A673 (cell line): Measurements from ENCODE around the gene ZNF444. TPM values are rescaled to one million over a fixed set of nuclear protein-coding genes. Genes with fewer than 3 reads are reported as not detected.
"Not testable (repeated sequence)": the region's sequence is repeated elsewhere in the genome, so short reads cannot be mapped to it uniquely, and the experiment has no call there.

Experiments
- BruUV-seq: library from RNA; stranded (reverse); fragments of 400-500 nt; replicated peaks from 2 replicates; lab custom pipeline; 2021; lab: Mats Ljungman, UMichigan
- CTCF ChIA-PET: fragments of 300-600 bp; sonication (Branson Sonifier 250); formaldehyde crosslinking; loops from one replicate; lab custom pipeline; 2022; ENCODE audit warnings: antibody characterized with exemption; lab: Charles Lee
- POLR2A ChIA-PET: fragments of 300-600 bp; sonication (Branson Sonifier 250); formaldehyde crosslinking; loops from one replicate; lab custom pipeline; 2022; ENCODE audit warnings: antibody characterized with exemption; ENCODE audit not compliant: low non-redundant PET; lab: Charles Lee
- DNase-seq: peaks from one replicate; pipeline ENCODE4 v3.0.0-alpha.2; 2015; ENCODE audit warnings: low spot score
- H3K27ac ChIP-seq: fragments of 200-600 bp; sonication (generic); 2 replicates; pipeline ENCODE4 v1.5.1; 2016; ENCODE audit warnings: mixed run types, low read depth, mild to moderate bottlenecking, mixed read lengths, antibody characterized with exemption, low read length; ENCODE audit not compliant: poor library complexity, severe bottlenecking
- H3K27me3 ChIP-seq: fragments of 200-600 bp; sonication (generic); replicated peaks from 2 replicates; pipeline ENCODE4 v1.6.1; 2017; ENCODE audit warnings: mixed run types, low read depth, mild to moderate bottlenecking, mixed read lengths, antibody characterized with exemption, low read length; ENCODE audit not compliant: insufficient read depth, poor library complexity
- H3K36me3 ChIP-seq: fragments of 200-600 bp; sonication (generic); 2 replicates; pipeline ENCODE4 v1.6.1; 2016; ENCODE audit warnings: mixed run types, mild to moderate bottlenecking, mixed read lengths, antibody characterized with exemption, low read length; ENCODE audit not compliant: insufficient read depth, poor library complexity, severe bottlenecking
- H3K4me1 ChIP-seq: fragments of 200-600 bp; sonication (generic); 2 replicates; pipeline ENCODE4 v1.6.1; 2017; ENCODE audit warnings: mixed run types, mild to moderate bottlenecking, mixed read lengths, antibody characterized with exemption, low read length; ENCODE audit not compliant: insufficient read depth, poor library complexity, severe bottlenecking
- H3K4me3 ChIP-seq: fragments of 200-600 bp; sonication (generic); 2 replicates; pipeline ENCODE4 v1.5.1; 2016; ENCODE audit warnings: low read depth, mixed run types, mild to moderate bottlenecking, mixed read lengths, low read length; ENCODE audit not compliant: poor library complexity, severe bottlenecking
- H3K9me3 ChIP-seq: fragments of 200-600 bp; sonication (generic); 2 replicates; pipeline ENCODE4 v1.6.1; 2016; ENCODE audit warnings: mixed run types, low read depth, mild to moderate bottlenecking, mixed read lengths, antibody characterized with exemption, low read length; ENCODE audit not compliant: poor library complexity, severe bottlenecking
- EZH2 ChIP-seq: fragments of 200-600 bp; sonication (generic); IDR thresholded peaks from 2 replicates; pipeline ENCODE4 v1.6.1; 2017; ENCODE audit warnings: borderline replicate concordance, low read depth, mild to moderate bottlenecking, mixed read lengths, antibody characterized with exemption, low read length; ENCODE audit not compliant: poor library complexity, severe bottlenecking
- intact Hi-C: fragments of 100-400 bp; cut with micrococcal nuclease; formaldehyde crosslinking; loops from one replicate; pipeline ENCODE4 v1.10.0; 2022; ENCODE audit not compliant: unreplicated experiment
- total RNA-seq: library from RNA; stranded (reverse); gene quantifications from 2 replicates; pipeline ENCODE4 v1.2.3, GENCODE V29; 2021
- TF ChIP-seq, protein P1 (sequence below): fragments of 300-800, 200-600 bp; sonication (generic); conservative IDR thresholded peaks from 2 replicates; pipeline ENCODE4 v1.5.1; 2017; ENCODE audit warnings: low read depth, mild to moderate bottlenecking, antibody characterized with exemption, low read length, moderate library complexity, mixed read lengths

Gene ZNF444
- total RNA-seq, 1 experiment from 2014 or later: 45.3 TPM

DNA sequence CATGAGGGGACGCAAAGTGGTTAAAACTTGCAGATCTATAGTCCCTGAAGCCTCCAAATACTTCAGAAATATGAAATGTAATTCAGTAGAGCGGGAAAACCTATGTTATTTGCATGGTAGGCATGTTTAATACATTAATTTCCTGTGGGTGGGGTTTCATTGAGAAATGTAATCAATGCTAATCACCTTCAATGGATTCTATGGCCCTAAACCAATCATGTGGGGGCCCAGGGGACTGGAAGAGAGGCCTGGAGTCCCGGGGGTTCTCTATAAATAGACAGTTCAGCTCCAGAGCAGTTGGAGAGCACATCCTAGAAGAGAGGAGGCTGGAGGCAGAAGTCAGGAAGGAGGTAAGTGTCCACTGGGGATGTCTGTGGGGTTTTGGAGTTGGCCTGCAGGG lies 60.9 kb downstream of the ZNF444 start, which contains the start of gene ZSCAN5C:
Gene ZSCAN5C (plus strand): TSS at position 301 of the 400 bp plus-strand sequence. CDS start 3,641 bp downstream, outside the sequence.
- no peak within 1 kb of the TSS for H3K27ac ChIP-seq
- no peaks in the 10 kb centered on the region for H3K4me1 ChIP-seq
- DNase-seq: no peak
- H3K4me3 ChIP-seq: no peak within 1 kb of the TSS
- no peaks in the 10 kb centered on the region for H3K9me3 ChIP-seq
- no TSS peak for BruUV-seq
- ChIA-PET POLR2A (no interaction called here), CTCF (no interaction called here)
- intact Hi-C loops: no loop called here
- H3K36me3 ChIP-seq: no peaks in the 10 kb centered on the region
- TF ChIP-seq EZH2: no peak
- TF ChIP-seq, protein P1, sequence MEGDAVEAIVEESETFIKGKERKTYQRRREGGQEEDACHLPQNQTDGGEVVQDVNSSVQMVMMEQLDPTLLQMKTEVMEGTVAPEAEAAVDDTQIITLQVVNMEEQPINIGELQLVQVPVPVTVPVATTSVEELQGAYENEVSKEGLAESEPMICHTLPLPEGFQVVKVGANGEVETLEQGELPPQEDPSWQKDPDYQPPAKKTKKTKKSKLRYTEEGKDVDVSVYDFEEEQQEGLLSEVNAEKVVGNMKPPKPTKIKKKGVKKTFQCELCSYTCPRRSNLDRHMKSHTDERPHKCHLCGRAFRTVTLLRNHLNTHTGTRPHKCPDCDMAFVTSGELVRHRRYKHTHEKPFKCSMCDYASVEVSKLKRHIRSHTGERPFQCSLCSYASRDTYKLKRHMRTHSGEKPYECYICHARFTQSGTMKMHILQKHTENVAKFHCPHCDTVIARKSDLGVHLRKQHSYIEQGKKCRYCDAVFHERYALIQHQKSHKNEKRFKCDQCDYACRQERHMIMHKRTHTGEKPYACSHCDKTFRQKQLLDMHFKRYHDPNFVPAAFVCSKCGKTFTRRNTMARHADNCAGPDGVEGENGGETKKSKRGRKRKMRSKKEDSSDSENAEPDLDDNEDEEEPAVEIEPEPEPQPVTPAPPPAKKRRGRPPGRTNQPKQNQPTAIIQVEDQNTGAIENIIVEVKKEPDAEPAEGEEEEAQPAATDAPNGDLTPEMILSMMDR: no peak
- peaks cover 13% of the 10 kb centered on the region for H3K27me3 ChIP-seq

DNA sequence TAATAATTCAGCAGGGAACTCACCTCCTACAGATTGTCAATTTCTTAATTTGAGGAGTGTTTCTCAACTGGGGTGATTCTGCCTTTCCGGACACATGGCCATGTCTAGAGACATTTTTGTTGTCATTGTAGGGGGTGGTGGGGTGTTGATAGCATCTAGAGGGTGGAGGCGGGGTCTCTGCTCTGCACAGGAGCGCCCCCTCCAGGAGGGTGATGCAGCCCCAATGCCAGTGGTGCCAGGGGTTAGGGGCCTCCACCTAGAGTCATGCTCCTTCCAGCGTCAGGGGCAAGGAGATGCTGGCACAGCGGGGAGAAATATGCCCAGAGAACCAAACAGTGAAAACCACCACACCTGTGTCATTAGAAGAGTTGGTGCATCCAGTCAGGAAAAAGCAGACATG lies 66.5 kb downstream of the ZNF444 start:
- H3K36me3 ChIP-seq, DNase-seq, H3K4me1 ChIP-seq, H3K9me3 ChIP-seq, POLR2A ChIA-PET, intact Hi-C loops, H3K4me3 ChIP-seq, CTCF ChIA-PET, H3K27ac ChIP-seq, BruUV-seq: not testable (repeated sequence)
- TF ChIP-seq, protein P1: 0 out of 2 replicates have a peak, but pooled peaks have one; percentile 14
- H3K27me3 ChIP-seq: peaks cover 12% of the 10 kb centered on the region

DNA sequence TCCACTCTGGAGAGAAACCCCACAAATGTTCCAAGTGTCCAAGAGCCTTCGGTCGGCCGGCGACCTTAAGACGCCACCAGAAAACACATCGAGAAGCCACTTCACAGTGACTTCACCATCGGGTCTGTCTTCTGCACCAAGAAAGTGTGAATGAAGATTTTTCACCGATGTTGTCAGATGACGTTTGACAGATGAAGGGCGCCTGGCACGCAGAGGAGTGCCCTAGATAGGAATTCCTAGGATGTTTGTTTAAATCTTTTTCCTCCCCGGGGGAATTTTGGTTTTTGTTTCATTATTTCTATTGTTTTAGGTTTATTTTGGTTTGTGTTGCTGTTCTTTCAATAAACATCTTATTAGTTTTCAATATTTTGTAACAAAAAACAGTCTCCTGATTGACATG lies 68.0 kb downstream of the ZNF444 start:
- Histone ChIP-seq H3K27me3 (peaks cover 5% of the 10 kb centered on the region), H3K36me3 (no peaks in the 10 kb centered on the region), H3K9me3 (no peaks in the 10 kb centered on the region), H3K27ac (no peak overlapping the region), H3K4me3 (no peak overlapping the region), H3K4me1 (no peaks in the 10 kb centered on the region)
- no TSS peak for BruUV-seq
- ChIA-PET POLR2A (no interaction called here), CTCF (no interaction called here)
- intact Hi-C loops: no loop called here
- DNase-seq: no peak
- no peak for TF ChIP-seq EZH2
- TF ChIP-seq, protein P1: no peak

- intact Hi-C loops, CTCF ChIA-PET, H3K9me3 ChIP-seq, POLR2A ChIA-PET, H3K4me1 ChIP-seq, DNase-seq, BruUV-seq, H3K27me3 ChIP-seq, H3K27ac ChIP-seq, H3K36me3 ChIP-seq, H3K4me3 ChIP-seq: not testable (repeated sequence)
Measured at GRCh38 chr19:56210036-56210435, 68.9 kb downstream of the ZNF444 start.
